Endothelial cell of umbilical vein (primary cell): ENCODE measurements around the gene XPNPEP2. TPM values are rescaled to one million over a fixed set of nuclear protein-coding genes. Genes with fewer than 3 reads are reported as not detected.
A peak's percentile ranks its signal among the peaks of the same experiment; 100 is the strongest.

ENCODE experiments used
- BruUV-seq: library from RNA; stranded (reverse); fragments of 400-500 nt; replicated peaks from 2 replicates; lab custom pipeline; 2021; lab: Mats Ljungman, UMichigan
- CTCF ChIA-PET: fragments of 300-600, 350-600 bp; sonication (Branson Sonifier 250); formaldehyde crosslinking; loops from one replicate; lab custom pipeline; 2021; ENCODE audit warnings: antibody characterized with exemption, inconsistent platforms; lab: Charles Lee
- POLR2A ChIA-PET: fragments of 300-600, 350-600 bp; sonication (Branson Sonifier 250); formaldehyde crosslinking; loops from one replicate; lab custom pipeline; 2021; ENCODE audit warnings: antibody characterized with exemption, inconsistent platforms; lab: Charles Lee
- DNase-seq: peaks from one replicate; pipeline ENCODE4 v3.0.0-alpha.2; 2011; ENCODE audit warnings: low read depth, low spot score
- FAIRE-seq: peaks from 2 replicates; lab custom pipeline; 2011; peaks lifted over from hg19 to GRCh38; lab: Jason Lieb, UNC
- H2AFZ ChIP-seq: 2 replicates; pipeline ENCODE4 v1.6.0; 2012; ENCODE audit warnings: low read depth, low read length, control low read depth, inconsistent platforms
- H3K27ac ChIP-seq: 2 replicates; pipeline ENCODE4 v1.5.1; 2011; ENCODE audit warnings: low read depth, mild to moderate bottlenecking, control low read depth, low read length, moderate library complexity; ENCODE audit not compliant: insufficient read depth
- H3K27me3 ChIP-seq, 2 experiments: 2 replicates each; pipeline versions ENCODE4 v1.6.0 to v1.6.1; 2011; ENCODE audit warnings: low read length in 2 of 2, mixed read lengths in 1 of 2; ENCODE audit not compliant: control insufficient read depth in 2 of 2, insufficient read depth in 2 of 2
- H3K36me3 ChIP-seq, 2 experiments: 2 replicates in 1 of 2; 3 replicates in 1 of 2; pipeline ENCODE4 v1.5.1; 2011; ENCODE audit warnings: low read length in 2 of 2, mild to moderate bottlenecking in 1 of 2, moderate library complexity in 1 of 2; ENCODE audit not compliant: control insufficient read depth in 2 of 2, insufficient read depth in 2 of 2; ENCODE audit errors: extremely low read depth in 1 of 2
- H3K4me1 ChIP-seq: 3 replicates; pipeline ENCODE4 v1.5.1; 2011; ENCODE audit warnings: mild to moderate bottlenecking, low read length; ENCODE audit not compliant: control insufficient read depth, insufficient read depth; ENCODE audit errors: extremely low read depth
- H3K4me2 ChIP-seq: 2 replicates; pipeline ENCODE4 v1.6.1; 2011; ENCODE audit warnings: low read length, control low read depth, mixed read lengths; ENCODE audit not compliant: insufficient read depth
- H3K4me3 ChIP-seq, 3 experiments: fragments of 200-600 bp in 1 of 3; sonication (generic), shearing (Covaris generic) in 1 of 3; replicated peaks in 1 of 3; 2 replicates each; pipeline ENCODE4 v1.5.1; 2011 to 2016; ENCODE audit warnings: control low read depth in 3 of 3, low read length in 3 of 3, mild to moderate bottlenecking in 2 of 3, inconsistent platforms in 1 of 3, low read depth in 1 of 3, moderate library complexity in 1 of 3; ENCODE audit not compliant: insufficient read depth in 1 of 3
- H3K79me2 ChIP-seq: 2 replicates; pipeline ENCODE4 v1.6.0; 2012; ENCODE audit warnings: low read length, inconsistent platforms; ENCODE audit not compliant: control insufficient read depth, insufficient read depth
- H3K9ac ChIP-seq: replicated peaks from 2 replicates; pipeline ENCODE3; 2011; ENCODE audit warnings: low read length, control low read depth; ENCODE audit not compliant: insufficient read depth; ENCODE audit errors: extremely low read depth
- H3K9me1 ChIP-seq: replicated peaks from 3 replicates; pipeline ENCODE4 v1.6.0; 2011; ENCODE audit warnings: mild to moderate bottlenecking, low read length; ENCODE audit not compliant: control insufficient read depth, insufficient read depth; ENCODE audit errors: extremely low read depth
- H3K9me3 ChIP-seq: replicated peaks from 2 replicates; pipeline ENCODE4 v1.5.1; 2012; ENCODE audit warnings: low read length, inconsistent platforms; ENCODE audit not compliant: control insufficient read depth, insufficient read depth
- H4K20me1 ChIP-seq: replicated peaks from 2 replicates; pipeline ENCODE3; 2011; ENCODE audit warnings: mild to moderate bottlenecking, low read length; ENCODE audit not compliant: control insufficient read depth, insufficient read depth; ENCODE audit errors: extremely low read depth
- CTCF ChIP-seq, 2 donors: IDR thresholded peaks; 1 replicate in 1 of 2; 2 replicates in 1 of 2; pipeline ENCODE4 v1.5.1; 2011; ENCODE audit warnings: low read length in 2 of 2, mild to moderate bottlenecking in 2 of 2, moderate library complexity in 2 of 2, control low read depth in 1 of 2, inconsistent platforms in 1 of 2, low read depth in 1 of 2; ENCODE audit not compliant: insufficient read depth in 1 of 2; ENCODE audit errors: extremely low read depth in 1 of 2
- EZH2 ChIP-seq: IDR thresholded peaks from 2 replicates; pipeline ENCODE4 v1.6.1; 2012; ENCODE audit warnings: borderline replicate concordance, low read depth, mild to moderate bottlenecking, moderate library complexity, low read length, inconsistent platforms; ENCODE audit not compliant: severe bottlenecking
- FOS ChIP-seq: IDR thresholded peaks from 2 replicates; pipeline ENCODE4 v1.6.1; 2011; ENCODE audit warnings: mild to moderate bottlenecking, low read length, moderate library complexity, borderline replicate concordance; ENCODE audit not compliant: insufficient read depth
- GATA2 ChIP-seq: IDR thresholded peaks from 2 replicates; pipeline ENCODE4 v1.7.0; 2011; ENCODE audit warnings: low read depth, mild to moderate bottlenecking, moderate library complexity, mixed read lengths, low read length; ENCODE audit not compliant: insufficient read length, insufficient read depth
- JUN ChIP-seq: IDR thresholded peaks from 2 replicates; pipeline ENCODE4 v1.6.1; 2011; ENCODE audit warnings: borderline replicate concordance, low read depth; ENCODE audit not compliant: insufficient read length, insufficient read depth
- MAX ChIP-seq: IDR thresholded peaks from 2 replicates; pipeline ENCODE4 v1.6.1; 2011; ENCODE audit not compliant: insufficient read depth, insufficient read length
- MYC ChIP-seq: IDR thresholded peaks from one replicate; pipeline ENCODE4 v1.6.1; 2011; ENCODE audit warnings: mild to moderate bottlenecking, low read depth, low read length
- POLR2A ChIP-seq: IDR thresholded peaks from 2 replicates; pipeline ENCODE4 v1.6.1; 2012; ENCODE audit warnings: low read depth, mild to moderate bottlenecking, control low read depth, low read length
- POLR2AphosphoS5 ChIP-seq: IDR thresholded peaks from 2 replicates; pipeline ENCODE4 v1.6.1; 2012; ENCODE audit warnings: low read depth, mild to moderate bottlenecking, control low read depth, low read length, moderate library complexity; ENCODE audit not compliant: insufficient read depth
- dilution Hi-C: fragments of 300-500 bp; cut with MboI; formaldehyde crosslinking; loops from one replicate; pipeline ENCODE4 v1.15.0; 2019; ENCODE audit warnings: low sequenced_read_pairs; ENCODE audit not compliant: extremely low pct_ligation_motif_present
- intact Hi-C: fragments of 100-400 bp; cut with micrococcal nuclease; formaldehyde crosslinking; loops from one replicate; pipeline ENCODE4 v1.10.0; 2022
- polyA plus RNA-seq, 4 experiments: library from polyadenylated mRNA; depleted of rRNA in 3 of 4; stranded (reverse) in 3 of 4; unstranded in 1 of 4; fragments of >200 nt; gene quantifications; 2 replicates each; pipeline versions ENCODE4 v1.2.1 to v1.2.3, GENCODE V29; 2011 to 2012; ENCODE audit warnings: missing spikeins in 1 of 4
- total RNA-seq: library from RNA; stranded (reverse); gene quantifications from 2 replicates; pipeline ENCODE4 v1.2.3, GENCODE V29; 2021

Gene XPNPEP2
- total and polyA plus RNA-seq, 2 donors (not counting 3 experiments of a cell fraction or from before 2014, with no cell fraction given) = 0.04 TPM; not detected in 1

- BruUV-seq = no TSS peak
Observed at GRCh38 chrX:129746557-129747470, 8.0 kb downstream of the XPNPEP2 start.

More at GRCh38 chrX:129746557-129747470, 8.0 kb downstream of the XPNPEP2 start:
- no peaks in the 10 kb centered on the region for H3K79me2 ChIP-seq
- ChIA-PET CTCF (interaction anchor here (1.2 kb wide), 1 partner anchor 9 kb away, joined by 6 read pairs; no protein-coding TSS in a partner anchor), POLR2A (no interaction called here)
- intact Hi-C loops (no loop called here), dilution Hi-C loops (no loop called here)
- H3K4me2 ChIP-seq = no peak overlapping the region
- FAIRE-seq = peak; percentile 4
- no peak for DNase-seq
- no peak overlapping the region for H3K4me3 ChIP-seq
- TF ChIP-seq FOS = no peak
- TF ChIP-seq CTCF (IDR thresholded peaks at IDR 0.05; ENCODE audit: extremely low read depth in 1 of 2, insufficient read depth in 1 of 2, low read depth in 1 of 2, low read length in 2 of 2) = no peak
- TF ChIP-seq MAX = no peak
- TF ChIP-seq GATA2 = no peak
- no peak for TF ChIP-seq POLR2A
- no peak for TF ChIP-seq EZH2
- TF ChIP-seq JUN = no peak
- TF ChIP-seq POLR2AphosphoS5 = no peak
- no peak for TF ChIP-seq MYC
- no peak overlapping the region for H3K27ac ChIP-seq
- no peaks in the 10 kb centered on the region for H3K4me1 ChIP-seq
- no peaks in the 10 kb centered on the region for H3K36me3 ChIP-seq
- H2AFZ ChIP-seq = no peak overlapping the region
- H3K27me3 ChIP-seq = no peaks in the 10 kb centered on the region
- H4K20me1 ChIP-seq = no peaks in the 10 kb centered on the region
- H3K9me3 ChIP-seq = no peaks in the 10 kb centered on the region
- H3K9ac ChIP-seq = no peak overlapping the region
- no peaks in the 10 kb centered on the region for H3K9me1 ChIP-seq
